Esophagus squamous epithelium (tissue), 5 donors: ENCODE results near the gene ACSL3. TPM values are rescaled to one million over a fixed set of nuclear protein-coding genes. Genes with fewer than 3 reads are reported as not detected.

Experiments
- DNase-seq: peaks from one replicate; lab custom pipeline; 2025; lab: John Stamatoyannopoulos, UW
- H3K27ac ChIP-seq, 4 donors: fragments of 200-600 bp; sonication (generic); one replicate each; pipeline ENCODE4 v1.5.1; 2016 to 2019; ENCODE audit warnings: mild to moderate bottlenecking in 1 of 4
- H3K27me3 ChIP-seq, 4 donors: fragments of 200-600 bp; sonication (generic); 1 replicate in 3 of 4; 2 replicates in 1 of 4; pipeline versions ENCODE4 v1.5.1 to v1.6.0; 2017 to 2021; ENCODE audit warnings: antibody characterized with exemption in 1 of 4
- H3K36me3 ChIP-seq, 3 donors: fragments of 200-600 bp; sonication (generic); one replicate each; pipeline ENCODE4 v1.5.1; 2016 to 2019
- H3K4me1 ChIP-seq, 3 donors: fragments of 200-600 bp; sonication (generic); one replicate each; pipeline ENCODE4 v1.5.1; 2017 to 2019
- H3K4me3 ChIP-seq, 4 donors: fragments of 200-600 bp; sonication (generic); 1 replicate in 3 of 4; 2 replicates in 1 of 4; pipeline ENCODE4 v1.5.1; 2016 to 2019; ENCODE audit warnings: mild to moderate bottlenecking in 2 of 4, moderate library complexity in 1 of 4
- H3K9me3 ChIP-seq, 3 donors: fragments of 200-600 bp; sonication (generic); one replicate each; pipeline ENCODE4 v1.5.1; 2016 to 2019
- CTCF ChIP-seq, 6 experiments: fragments of 450-650 bp in 4 of 6; fragments of 200-600 bp in 2 of 6; sonication (generic) in 2 of 6; IDR thresholded peaks; one replicate each; pipeline ENCODE4 v1.5.1; 2016 to 2019; ENCODE audit warnings: antibody characterized with exemption in 6 of 6, mild to moderate bottlenecking in 4 of 6, moderate library complexity in 4 of 6
- POLR2A ChIP-seq, 4 donors: fragments of 450-650 bp; IDR thresholded peaks; one replicate each; pipeline ENCODE4 v1.6.1; 2017; ENCODE audit warnings: antibody characterized with exemption in 4 of 4, mild to moderate bottlenecking in 4 of 4, moderate library complexity in 3 of 4
- WGBS, 2 donors: methylation state at CpG; one replicate each; pipeline ENCODE4 v1.1.5; 2018; 5-methylcytosine and 5-hydroxymethylcytosine counted together
- intact Hi-C: fragments of 100-400 bp; cut with DNase I; formaldehyde crosslinking; loops from one replicate; pipeline ENCODE4 v1.15.0; 2022
- total RNA-seq, 4 donors: library from RNA; depleted of rRNA; stranded (reverse); fragments of >200 nt; gene quantifications; one replicate each; pipeline ENCODE4 v1.1.0, GENCODE V29; 2016
- donor health status: DM: yes; HTN: yes; CAD: no.

The ACSL3 gene
- total RNA-seq, 4 donors from 2014 or later = 62.4 to 84.6 (median 76.6) TPM

DNA sequence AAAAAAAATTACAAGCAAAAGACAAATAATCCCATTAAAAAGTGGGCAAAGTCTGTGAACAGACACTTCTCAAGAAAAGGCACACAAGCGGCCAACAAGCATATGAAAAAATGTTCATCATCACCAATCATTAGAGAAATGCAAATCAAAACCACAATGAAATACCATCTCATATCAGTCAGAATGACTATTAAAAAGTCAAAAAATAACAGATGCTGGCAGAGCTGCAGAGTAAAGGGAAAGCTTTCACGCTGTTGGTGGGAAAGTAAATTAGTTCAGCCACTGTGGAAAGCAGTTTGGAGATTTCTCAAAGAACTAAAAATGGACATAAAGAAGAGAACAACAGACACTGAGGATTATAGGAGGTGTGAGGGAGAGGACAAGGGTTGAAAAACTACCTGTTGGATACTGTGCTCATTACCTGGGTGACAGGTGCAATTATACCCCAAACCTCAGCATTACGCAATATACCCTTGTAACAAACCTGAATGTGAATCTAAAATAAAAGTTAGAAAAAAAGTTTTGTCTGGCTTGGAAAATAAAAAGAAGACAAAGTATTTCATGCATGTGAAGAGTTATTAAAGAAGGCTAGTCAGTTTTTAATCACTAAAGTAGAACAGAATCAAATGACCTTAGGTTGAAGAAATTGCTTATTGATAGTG is 8.7 kb upstream of the ACSL3 start:
- H3K4me3 ChIP-seq = no peak overlapping the region
- peaks cover 0 to 13% (median 0%) of the 10 kb centered on the region in 3 donors for H3K4me1 ChIP-seq
- no peak for TF ChIP-seq CTCF (IDR thresholded peaks at IDR 0.05)
- TF ChIP-seq POLR2A (IDR thresholded peaks at IDR 0.05) = no peak
- H3K27me3 ChIP-seq = no peaks in the 10 kb centered on the region
- no peak for DNase-seq
- WGBS, 2 donors = 84 to 90% methylated on average over 3 of the region's 3 CpGs
- no peak overlapping the region for H3K27ac ChIP-seq
- H3K9me3 ChIP-seq = no peaks in the 10 kb centered on the region
- no peaks in the 10 kb centered on the region for H3K36me3 ChIP-seq
- intact Hi-C loops = no loop called here

DNA sequence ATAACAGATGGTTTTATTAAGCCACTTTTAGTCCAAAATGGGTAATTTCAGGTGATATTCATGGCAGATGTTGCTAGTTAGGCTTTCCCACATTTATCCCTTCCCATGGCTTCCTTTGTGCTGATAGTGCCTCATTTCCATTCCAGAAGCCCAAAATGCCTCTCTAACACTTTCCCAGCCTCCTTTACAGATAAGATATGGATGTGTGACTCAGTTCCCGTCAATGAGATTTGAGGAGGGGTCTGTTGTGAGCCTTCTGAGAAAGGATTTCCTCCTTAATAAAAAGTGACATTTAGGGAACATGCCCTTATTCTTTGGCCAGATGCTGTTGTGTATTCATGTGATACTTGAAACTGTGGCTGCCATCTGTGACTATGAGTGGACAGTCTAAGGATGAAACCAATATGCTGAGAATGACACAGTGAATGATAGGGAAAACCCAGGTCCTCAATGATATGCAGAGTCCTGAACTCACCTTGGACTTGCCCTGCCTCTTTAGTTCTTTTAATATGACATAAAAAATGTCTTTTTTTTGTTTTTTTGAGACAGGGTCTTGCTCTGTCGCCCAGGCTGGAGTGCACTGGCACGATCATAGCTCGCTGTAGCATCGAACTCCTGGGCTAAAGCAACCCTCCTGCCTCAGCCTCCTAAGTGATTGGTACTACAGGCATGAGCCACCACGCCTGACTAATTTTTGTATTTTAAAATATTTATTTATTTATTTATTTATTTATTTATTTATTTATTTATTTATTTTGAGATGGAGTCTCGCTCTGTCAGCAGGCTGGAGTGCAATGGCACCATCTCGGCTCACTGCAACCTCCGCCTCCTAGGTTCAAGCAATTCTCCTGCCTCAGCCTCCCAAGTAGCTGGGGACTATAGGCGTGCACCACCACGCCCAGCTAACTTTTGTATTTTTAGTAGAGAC is 5.8 kb upstream of the ACSL3 start:
- TF ChIP-seq POLR2A (IDR thresholded peaks at IDR 0.05) = no peak
- DNase-seq = no peak
- Histone ChIP-seq H3K27me3 (no peaks in the 10 kb centered on the region), H3K9me3 (no peaks in the 10 kb centered on the region), H3K4me3 (no peak overlapping the region), H3K4me1 (peaks cover 5 to 12% (median 11%) of the 10 kb centered on the region in 3 donors), H3K27ac (no peak overlapping the region), H3K36me3 (no peaks in the 10 kb centered on the region)
- WGBS, 2 donors = 93 to 97% methylated on average over 7 to 11 of the region's 11 CpGs
- intact Hi-C loops = no loop called here

- Histone ChIP-seq H3K36me3 (no peaks in the 10 kb centered on the region), H3K4me1 (peaks cover 12 to 52% (median 28%) of the 10 kb centered on the region in 3 donors), H3K27me3 (no peaks in the 10 kb centered on the region), H3K9me3 (no peaks in the 10 kb centered on the region), H3K27ac (peak overlapping the region; percentile 45 to 97 (median 95)), H3K4me3 (peak overlapping the region; percentile 83 to 99 (median 98))
- TF ChIP-seq POLR2A (IDR thresholded peaks at IDR 0.05) (no peak), CTCF (IDR thresholded peaks at IDR 0.05) (peak in 1 of 6 experiments; percentile 7)
- DNase-seq = no peak
- intact Hi-C loops = loop anchor here (5.0 kb wide), 1 partner anchor 153 kb away; no protein-coding TSS in a partner anchor
- 19 to 21% methylated on average over 10 of the region's 10 CpGs for WGBS, 2 donors
Observed at GRCh38 chr2:222859786-222860612, 837 bp upstream of the ACSL3 start.

DNA sequence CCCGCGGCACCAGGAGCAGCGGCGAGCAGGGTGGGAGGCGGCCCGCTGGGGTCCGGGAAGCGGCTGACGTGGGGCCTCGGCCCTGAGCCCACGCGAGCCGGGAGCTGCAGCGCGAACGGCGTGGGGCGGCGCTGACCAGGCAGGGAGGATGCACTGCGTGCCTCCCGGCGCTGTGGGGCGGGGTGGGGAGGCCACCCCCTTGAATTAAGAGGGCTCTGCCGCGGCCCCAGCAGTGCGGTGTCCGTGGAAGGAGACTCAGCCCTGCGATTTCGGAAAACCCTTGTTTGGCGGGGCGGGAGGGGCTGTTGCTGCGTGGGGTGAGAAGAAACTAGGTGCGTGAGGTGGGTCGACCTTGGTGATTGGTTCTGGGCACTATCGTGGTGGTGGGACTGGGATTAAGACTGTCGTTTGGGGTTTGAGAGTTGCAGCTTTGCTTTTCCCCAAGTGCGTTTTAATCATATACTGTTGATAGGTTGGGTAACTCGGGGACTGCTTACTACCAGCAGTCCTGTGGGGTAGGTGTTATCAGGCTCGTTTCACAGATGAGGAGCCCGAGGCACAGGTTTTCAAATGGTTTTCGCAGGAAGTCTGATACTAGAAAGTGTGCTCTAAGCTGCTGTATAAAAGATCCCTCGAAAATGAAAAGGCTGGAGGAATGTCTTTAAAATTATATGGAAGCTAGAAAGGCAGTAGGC is 722 bp downstream of the ACSL3 start:
- 0 to 1% methylated on average over 7 to 13 of the region's 42 CpGs for WGBS, 2 donors

More for the DNA sequence above, 722 bp downstream of the ACSL3 start:
- TF ChIP-seq POLR2A (IDR thresholded peaks at IDR 0.05) (no peak), CTCF (IDR thresholded peaks at IDR 0.05) (no peak)
- no peak for DNase-seq
- no peaks in the 10 kb centered on the region for H3K9me3 ChIP-seq
- peak overlapping the region; percentile 93 to 98 (median 97) for H3K27ac ChIP-seq
- peaks cover 12 to 61% (median 28%) of the 10 kb centered on the region in 3 donors for H3K4me1 ChIP-seq
- intact Hi-C loops = loop anchor here (5.0 kb wide), 1 partner anchor 154 kb away; no protein-coding TSS in a partner anchor
- H3K36me3 ChIP-seq = no peaks in the 10 kb centered on the region
- no peaks in the 10 kb centered on the region for H3K27me3 ChIP-seq
- peak overlapping the region; percentile 83 to 99 (median 98) for H3K4me3 ChIP-seq
